Ovary (tissue), 9 donors: Measurements from ENCODE around the gene FER. TPM values are rescaled to one million over a fixed set of nuclear protein-coding genes. Genes with fewer than 3 reads are reported as not detected.
A peak's percentile ranks its signal among the peaks of the same experiment; 100 is the strongest.

Source experiments
- DNase-seq, 5 donors: peaks; one replicate each; pipeline ENCODE4 v3.0.0-alpha.2; 2019 to 2020
- H3K27ac ChIP-seq, 2 donors: fragments of 200-600 bp; one replicate each; pipeline versions ENCODE4 v1.5.1 to v1.8.0; 2019 to 2022
- H3K27me3 ChIP-seq: fragments of 200-600 bp; one replicate; pipeline ENCODE4 v1.8.0; 2022
- H3K36me3 ChIP-seq: fragments of 200-600 bp; sonication (generic); one replicate; pipeline ENCODE4 v1.5.1; 2019
- H3K4me1 ChIP-seq: one replicate; pipeline ENCODE4 v1.8.1; 2013; ENCODE audit warnings: mild to moderate bottlenecking, moderate library complexity; ENCODE audit not compliant: insufficient read depth
- H3K4me3 ChIP-seq: fragments of 200-600 bp; sonication (generic); one replicate; pipeline ENCODE4 v1.5.1; 2017
- H3K9me3 ChIP-seq, 2 donors: fragments of 200-600 bp in 1 of 2; sonication (generic) in 1 of 2; one replicate each; pipeline versions ENCODE4 v1.5.1 to v1.8.1; 2013 to 2019; ENCODE audit warnings: mild to moderate bottlenecking in 1 of 2, moderate library complexity in 1 of 2
- EP300 ChIP-seq: sonication (generic); formaldehyde crosslinking; IDR thresholded peaks from one replicate; pipeline ENCODE4 v1.6.1; 2017; ENCODE audit warnings: antibody characterized with exemption
- POLR2A ChIP-seq: fragments of 450-650 bp; IDR thresholded peaks from one replicate; pipeline ENCODE4 v1.6.1; 2017; ENCODE audit warnings: antibody characterized with exemption, mild to moderate bottlenecking, moderate library complexity
- WGBS, 3 donors: extraction: QIAGEN DNeasy Blood & Tissue Kit in 1 of 3; methylation state at CpG; one replicate each; pipeline versions ENCODE4 v1.1.5 to v1.1.7; 2013 to 2017; 5-methylcytosine and 5-hydroxymethylcytosine counted together
- intact Hi-C, 4 donors: fragments of 100-400 bp; cut with DNase I; formaldehyde crosslinking; loops; one replicate each; pipeline versions ENCODE4 v1.11.0 to v1.15.1; 2022 to 2023
- polyA plus RNA-seq, 2 donors: library from polyadenylated mRNA; stranded (reverse); fragments of 200-250 nt in 1 of 2; fragments of 350-450 nt in 1 of 2; fragmentation: Illumina TruSeq in 1 of 2; extraction: RNeasy Lipid Tissue Mini Kit (QIAGEN cat#74804) in 1 of 2; gene quantifications; one replicate each; pipeline ENCODE4 v1.2.3, GENCODE V29; 2013 to 2014
- total RNA-seq, 7 donors: library from RNA; depleted of rRNA in 2 of 7; stranded (reverse); fragments of >200 nt in 2 of 7; fragmentation: NEBNext Ultra II Directional in 3 of 7; extraction: Animal tissue kit (Norgen Biotek cat#: 25700) in 3 of 7; gene quantifications; one replicate each; pipeline versions ENCODE4 v1.1.0 to v1.2.4, GENCODE V29; 2016 to 2023
- TF ChIP-seq, protein P1 (sequence below), 3 donors: fragments of 450-650 bp in 2 of 3; fragments of 200-600 bp in 1 of 3; IDR thresholded peaks; one replicate each; pipeline versions ENCODE4 v1.5.1 to v1.8.0; 2016 to 2022; ENCODE audit warnings: antibody characterized with exemption in 3 of 3, mild to moderate bottlenecking in 1 of 3
- donor health status: DM: no; HTN: no; CAD: no; lungs with moderate emphysema.
- donor health status: DM: no; HTN: no; CAD: no.
- donor health status: Bipolar disorder and iron deficiency.
- donor health status: DM: yes; HTN: yes; CAD: no.
- donor health status: DM: no; HTN: no; CAD: no.
- donor health status: DM: yes; HTN: yes; CAD: no.

FER gene
- total and polyA plus RNA-seq, 9 donors = 3.0 to 36.0 (median 28.0) TPM

DNA sequence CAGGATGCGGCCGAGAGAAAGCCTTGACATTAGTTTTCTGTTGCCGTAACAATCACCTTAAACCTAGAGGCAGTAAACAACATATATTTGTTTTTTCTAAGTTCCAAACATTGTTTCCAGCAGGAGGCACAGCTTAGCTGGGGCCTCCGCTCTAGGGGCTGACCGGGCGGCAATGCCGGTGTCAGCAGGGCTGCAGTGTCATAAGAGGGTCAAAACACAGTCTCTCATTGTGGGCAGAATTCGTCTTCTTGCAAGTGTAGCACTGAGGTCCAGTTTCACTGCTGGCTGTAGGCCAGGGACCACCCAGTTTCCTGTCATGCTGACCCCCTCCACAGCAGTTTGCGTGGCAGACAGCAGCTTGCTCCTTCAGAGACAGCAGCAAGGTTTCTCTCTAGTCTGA, 475.8 kb downstream of the FER start:
- peaks cover 7% of the 10 kb centered on the region for H3K4me1 ChIP-seq
- DNase-seq = no peak
- no peak overlapping the region for H3K4me3 ChIP-seq
- no peaks in the 10 kb centered on the region for H3K36me3 ChIP-seq
- no peaks in the 10 kb centered on the region for H3K9me3 ChIP-seq
- no peak overlapping the region for H3K27ac ChIP-seq
- WGBS, 3 donors = 87 to 89% (median 87%) methylated on average over 9 of the region's 9 CpGs
- TF ChIP-seq, protein P1, sequence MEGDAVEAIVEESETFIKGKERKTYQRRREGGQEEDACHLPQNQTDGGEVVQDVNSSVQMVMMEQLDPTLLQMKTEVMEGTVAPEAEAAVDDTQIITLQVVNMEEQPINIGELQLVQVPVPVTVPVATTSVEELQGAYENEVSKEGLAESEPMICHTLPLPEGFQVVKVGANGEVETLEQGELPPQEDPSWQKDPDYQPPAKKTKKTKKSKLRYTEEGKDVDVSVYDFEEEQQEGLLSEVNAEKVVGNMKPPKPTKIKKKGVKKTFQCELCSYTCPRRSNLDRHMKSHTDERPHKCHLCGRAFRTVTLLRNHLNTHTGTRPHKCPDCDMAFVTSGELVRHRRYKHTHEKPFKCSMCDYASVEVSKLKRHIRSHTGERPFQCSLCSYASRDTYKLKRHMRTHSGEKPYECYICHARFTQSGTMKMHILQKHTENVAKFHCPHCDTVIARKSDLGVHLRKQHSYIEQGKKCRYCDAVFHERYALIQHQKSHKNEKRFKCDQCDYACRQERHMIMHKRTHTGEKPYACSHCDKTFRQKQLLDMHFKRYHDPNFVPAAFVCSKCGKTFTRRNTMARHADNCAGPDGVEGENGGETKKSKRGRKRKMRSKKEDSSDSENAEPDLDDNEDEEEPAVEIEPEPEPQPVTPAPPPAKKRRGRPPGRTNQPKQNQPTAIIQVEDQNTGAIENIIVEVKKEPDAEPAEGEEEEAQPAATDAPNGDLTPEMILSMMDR (IDR thresholded peaks at IDR 0.05) = no peak
- TF ChIP-seq POLR2A = no peak
- TF ChIP-seq EP300 = no peak
- intact Hi-C loops = no loop called here
- H3K27me3 ChIP-seq = no peaks in the 10 kb centered on the region

DNA sequence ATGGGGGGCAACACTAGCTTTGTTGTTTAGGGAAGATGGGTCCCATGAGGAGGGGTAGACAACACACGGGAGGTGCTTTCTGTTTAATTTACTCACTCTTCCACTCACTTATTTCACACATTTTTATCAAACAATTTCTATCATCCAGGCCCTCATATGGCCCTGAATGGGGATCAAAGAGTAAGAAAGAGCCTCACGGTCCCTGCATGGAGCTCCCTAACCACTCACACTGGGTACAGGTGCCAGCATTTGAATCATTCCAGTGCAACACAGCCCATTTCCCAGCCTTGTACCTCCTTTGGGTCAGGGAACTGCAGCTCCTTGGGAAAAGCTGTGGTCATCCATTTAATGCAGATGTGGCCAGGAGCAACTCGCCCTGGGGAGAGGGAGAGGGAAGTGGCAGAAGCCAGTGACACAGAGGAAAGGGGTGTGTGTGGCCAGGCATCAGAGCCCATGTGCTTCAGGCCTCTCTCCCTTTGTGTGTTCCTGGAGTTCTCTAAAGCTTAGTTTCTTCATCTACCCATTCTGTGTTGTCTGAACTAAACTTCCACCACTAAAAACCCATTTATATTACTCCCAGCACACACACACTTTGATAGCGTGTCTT, 476.7 kb downstream of the FER start:
- TF ChIP-seq POLR2A (no peak), EP300 (no peak)
- TF ChIP-seq, protein P1 (IDR thresholded peaks at IDR 0.05) = no peak
- no peak overlapping the region for H3K4me3 ChIP-seq
- no peaks in the 10 kb centered on the region for H3K36me3 ChIP-seq
- H3K4me1 ChIP-seq = peaks cover 7% of the 10 kb centered on the region
- H3K9me3 ChIP-seq = no peaks in the 10 kb centered on the region
- 93 to 95% (median 93%) methylated on average over 4 of the region's 4 CpGs for WGBS, 3 donors
- no peaks in the 10 kb centered on the region for H3K27me3 ChIP-seq
- peak overlapping the region in 1 of 2 donors; percentile 41 for H3K27ac ChIP-seq
- no peak for DNase-seq
- intact Hi-C loops = no loop called here

DNA sequence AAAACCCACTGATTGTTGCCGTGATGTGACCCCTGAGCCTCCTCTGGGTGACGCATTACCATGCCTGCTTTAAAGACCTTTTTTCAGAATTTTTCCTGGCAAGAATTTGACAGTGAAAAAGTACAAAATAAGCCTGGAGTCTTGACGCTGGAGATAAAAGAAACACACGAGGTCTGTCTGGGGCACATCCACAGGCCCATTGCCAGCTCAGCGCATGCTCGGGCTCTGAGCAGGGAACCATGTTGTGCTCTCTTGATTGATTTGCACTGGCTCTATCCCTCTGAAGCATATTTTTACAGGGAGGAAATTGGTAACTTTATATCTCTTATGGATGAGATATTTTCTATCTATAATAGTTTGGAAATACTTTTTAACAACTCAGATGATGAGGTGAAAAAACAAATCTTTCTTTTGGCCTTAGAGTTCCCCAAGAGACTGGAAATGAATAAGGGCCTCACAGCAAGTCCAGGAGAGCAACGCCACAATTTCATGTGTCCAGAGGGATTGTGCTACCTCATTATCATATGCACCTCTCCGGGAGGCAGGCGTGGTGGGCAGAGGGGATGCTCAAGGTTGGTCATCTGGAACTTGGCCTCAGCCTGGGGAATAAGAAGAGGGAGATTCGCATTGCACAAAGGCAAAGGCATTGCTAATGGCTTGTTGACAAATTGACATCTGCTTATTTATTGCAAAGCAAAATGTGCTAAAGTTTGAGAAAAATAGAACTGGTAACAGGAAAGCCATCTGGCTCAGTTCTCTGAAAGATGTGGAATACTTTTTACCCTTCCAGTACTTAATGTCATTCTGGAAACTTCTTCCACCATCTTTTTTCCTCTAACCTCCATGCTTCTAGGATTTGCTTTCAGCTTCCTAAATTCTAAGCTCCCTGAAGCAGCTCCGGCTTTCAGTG, 478.3 kb downstream of the FER start:
- peak; percentile 60 to 90 (median 75) for DNase-seq

DNA sequence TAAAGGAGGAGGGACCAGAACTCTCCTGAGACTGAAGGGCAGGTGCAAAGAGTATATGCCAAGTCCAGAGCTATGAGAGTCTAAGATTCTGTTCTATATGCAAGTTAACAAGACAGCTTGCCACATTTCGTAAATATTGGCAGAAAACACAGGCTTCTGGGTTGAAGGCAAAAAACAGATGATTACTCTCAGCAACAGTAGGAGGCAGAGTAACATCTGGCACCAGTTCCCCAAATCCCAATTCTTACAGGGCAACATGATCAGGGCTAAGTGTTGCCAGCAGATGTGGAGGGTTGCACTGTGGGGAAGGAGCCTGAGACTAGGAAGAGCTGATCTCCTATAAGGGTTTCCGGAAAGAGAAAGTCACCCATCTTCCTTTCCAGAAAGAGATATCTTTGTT, 482.7 kb downstream of the FER start:
- Histone ChIP-seq H3K27me3 (no peaks in the 10 kb centered on the region), H3K9me3 (no peaks in the 10 kb centered on the region), H3K4me1 (peaks cover 4% of the 10 kb centered on the region), H3K36me3 (no peaks in the 10 kb centered on the region), H3K4me3 (no peak overlapping the region), H3K27ac (no peak overlapping the region)
- WGBS, 3 donors = 87 to 96% (median 95%) methylated on average over 2 of the region's 2 CpGs
- TF ChIP-seq EP300 (no peak), POLR2A (no peak)
- TF ChIP-seq, protein P1 (IDR thresholded peaks at IDR 0.05) = no peak
- intact Hi-C loops = no loop called here
- no peak for DNase-seq

More for the DNA sequence above, 478.3 kb downstream of the FER start:
- no peak for TF ChIP-seq EP300
- TF ChIP-seq POLR2A = no peak
- H3K4me3 ChIP-seq = no peak overlapping the region
- H3K4me1 ChIP-seq = peaks cover 7% of the 10 kb centered on the region
- intact Hi-C loops = no loop called here
- peak overlapping the region in 1 of 2 donors; percentile 41 for H3K27ac ChIP-seq
- no peaks in the 10 kb centered on the region for H3K36me3 ChIP-seq
- H3K9me3 ChIP-seq = no peaks in the 10 kb centered on the region
- H3K27me3 ChIP-seq = no peaks in the 10 kb centered on the region
- 38 to 44% (median 40%) methylated on average over 11 of the region's 11 CpGs for WGBS, 3 donors
